PC-9 (cell line): Measurements from ENCODE around the gene ASCC3.

Experiments
- EZH2 ChIP-seq: fragments of 200-600 bp; sonication (generic); IDR thresholded peaks from 2 replicates; pipeline ENCODE4 v1.8.0; 2017; ENCODE audit warnings: antibody characterized with exemption, low read depth
- TF ChIP-seq, protein P1 (sequence below): fragments of 200-600 bp; sonication (generic); conservative IDR thresholded peaks from 2 replicates; pipeline ENCODE4 v1.6.1; 2017; ENCODE audit warnings: mixed run types, antibody characterized with exemption, mild to moderate bottlenecking, moderate library complexity

- TF ChIP-seq, protein P1, sequence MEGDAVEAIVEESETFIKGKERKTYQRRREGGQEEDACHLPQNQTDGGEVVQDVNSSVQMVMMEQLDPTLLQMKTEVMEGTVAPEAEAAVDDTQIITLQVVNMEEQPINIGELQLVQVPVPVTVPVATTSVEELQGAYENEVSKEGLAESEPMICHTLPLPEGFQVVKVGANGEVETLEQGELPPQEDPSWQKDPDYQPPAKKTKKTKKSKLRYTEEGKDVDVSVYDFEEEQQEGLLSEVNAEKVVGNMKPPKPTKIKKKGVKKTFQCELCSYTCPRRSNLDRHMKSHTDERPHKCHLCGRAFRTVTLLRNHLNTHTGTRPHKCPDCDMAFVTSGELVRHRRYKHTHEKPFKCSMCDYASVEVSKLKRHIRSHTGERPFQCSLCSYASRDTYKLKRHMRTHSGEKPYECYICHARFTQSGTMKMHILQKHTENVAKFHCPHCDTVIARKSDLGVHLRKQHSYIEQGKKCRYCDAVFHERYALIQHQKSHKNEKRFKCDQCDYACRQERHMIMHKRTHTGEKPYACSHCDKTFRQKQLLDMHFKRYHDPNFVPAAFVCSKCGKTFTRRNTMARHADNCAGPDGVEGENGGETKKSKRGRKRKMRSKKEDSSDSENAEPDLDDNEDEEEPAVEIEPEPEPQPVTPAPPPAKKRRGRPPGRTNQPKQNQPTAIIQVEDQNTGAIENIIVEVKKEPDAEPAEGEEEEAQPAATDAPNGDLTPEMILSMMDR, result no peak
- no peak for TF ChIP-seq EZH2
These were observed 410.6 kb downstream of the ASCC3 start for GRCh38 chr6:100470422-100471120.
